GM21360 (cell line): ENCODE results near the gene CHADL.

Source experiments
- ATAC-seq: cut with Tn5 transposase; IDR thresholded peaks from one replicate; pipeline ENCODE4 v1.9.1; 2021; ENCODE audit warnings: mild to moderate bottlenecking, moderate library complexity; ENCODE audit not compliant: unreplicated experiment

CHADL gene

GRCh38 chr22:41234815-41235695 lies 5.7 kb downstream of the CHADL start:
- ATAC-seq, result no peak

DNA sequence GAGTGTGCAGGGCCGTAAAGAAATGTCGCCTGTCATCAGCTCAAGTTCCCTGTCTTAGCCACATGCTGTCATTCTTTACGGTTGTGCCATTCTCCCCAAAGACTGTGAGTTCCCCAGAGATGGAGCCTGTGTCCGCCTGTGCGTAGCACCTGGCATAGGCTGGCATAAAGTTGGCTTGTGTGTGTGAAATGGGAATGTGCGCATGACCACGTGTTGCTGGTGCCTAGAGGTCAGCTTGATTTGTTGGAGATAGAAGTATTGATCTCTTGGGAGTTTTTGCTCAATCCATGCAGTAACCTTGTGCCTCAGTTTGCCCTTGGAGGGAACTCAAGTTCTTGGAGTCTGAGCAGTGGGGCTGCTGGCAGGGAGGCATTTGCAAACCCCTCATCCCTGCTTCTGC lies 9.4 kb downstream of the CHADL start:
- ATAC-seq, result no peak

DNA sequence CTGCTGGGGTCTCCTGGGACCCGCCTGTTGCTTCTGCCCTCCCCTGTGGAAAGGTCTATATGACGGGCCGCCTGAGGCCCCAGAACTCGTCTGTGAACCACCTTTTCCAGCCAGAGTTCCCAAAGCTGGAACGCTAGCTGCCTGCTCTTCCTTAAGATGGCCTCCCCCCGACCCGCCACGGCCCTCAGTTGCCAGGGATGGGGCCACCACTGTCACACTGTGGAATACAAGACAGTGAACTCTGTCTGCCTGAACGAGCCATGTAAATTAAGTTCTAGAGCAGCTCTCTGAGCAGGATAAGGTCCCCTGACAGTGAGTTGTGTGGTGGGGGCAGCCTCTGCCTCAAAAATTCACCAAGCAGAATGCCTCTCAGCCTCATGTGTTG lies 10.3 kb downstream of the CHADL start:
- ATAC-seq, result no peak

- no peak for ATAC-seq
Observed at GRCh38 chr22:41229730-41230400, 10.9 kb downstream of the CHADL start.

DNA sequence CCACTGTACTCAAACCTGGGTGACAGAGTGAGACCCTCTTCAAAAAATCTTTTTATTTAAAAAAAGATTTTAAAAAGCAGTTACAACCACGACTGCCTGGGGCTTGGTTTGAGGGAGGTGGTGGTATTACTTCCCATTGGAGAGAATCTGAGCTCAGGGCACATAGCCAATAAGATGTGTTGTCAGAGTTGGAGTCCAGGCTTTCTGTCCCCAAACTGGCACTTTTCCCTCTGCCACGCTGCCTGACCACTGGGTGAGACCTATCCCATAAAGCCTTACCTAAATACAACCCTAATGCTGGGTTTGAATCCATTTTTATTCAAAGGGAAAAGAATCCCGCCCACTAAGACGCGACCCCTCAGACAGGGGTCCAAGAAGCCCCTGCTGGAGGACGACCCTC lies 11.5 kb downstream of the CHADL start:
- no peak for ATAC-seq

DNA sequence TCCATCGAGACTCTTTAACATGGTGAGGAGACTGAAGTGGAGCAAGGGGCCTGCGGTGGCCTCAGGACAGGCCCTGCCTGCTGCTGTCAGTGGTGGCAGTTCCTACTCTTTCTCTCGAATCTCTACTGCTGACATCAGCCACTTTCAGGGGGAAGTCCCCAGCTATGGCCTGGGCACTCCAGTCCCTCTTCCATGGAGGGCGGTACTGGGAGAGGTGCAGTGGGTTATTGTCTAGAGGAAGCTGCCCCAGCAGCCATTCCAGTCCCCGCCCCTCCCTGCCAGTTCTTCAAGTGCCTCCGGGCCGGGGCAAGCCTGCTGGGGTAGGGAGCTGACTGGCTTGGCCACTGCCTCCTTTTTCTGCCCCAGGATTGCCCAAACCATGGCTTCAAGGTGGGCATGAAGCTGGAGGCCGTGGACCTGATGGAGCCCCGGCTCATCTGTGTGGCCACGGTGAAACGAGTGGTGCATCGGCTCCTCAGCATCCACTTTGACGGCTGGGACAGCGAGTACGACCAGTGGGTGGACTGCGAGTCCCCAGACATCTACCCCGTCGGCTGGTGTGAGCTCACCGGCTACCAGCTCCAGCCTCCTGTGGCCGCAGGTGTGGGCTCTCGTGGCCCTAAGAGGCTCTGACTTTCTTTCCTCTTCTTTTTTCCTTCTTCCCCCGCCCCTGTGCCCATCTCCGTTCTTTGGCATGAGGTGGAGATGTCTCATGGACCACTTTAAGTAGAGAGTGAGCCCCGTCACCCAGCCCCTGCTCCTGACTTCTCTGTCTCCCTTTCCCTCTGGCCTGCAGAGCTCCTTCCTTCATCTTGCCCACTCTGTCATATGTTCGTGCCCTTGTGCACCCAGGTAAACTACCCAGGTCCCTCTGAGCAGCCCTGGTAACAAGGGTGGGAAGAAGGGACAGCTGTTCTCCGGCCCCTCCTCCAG lies 13.7 kb downstream of the CHADL start:
- no peak for ATAC-seq

DNA sequence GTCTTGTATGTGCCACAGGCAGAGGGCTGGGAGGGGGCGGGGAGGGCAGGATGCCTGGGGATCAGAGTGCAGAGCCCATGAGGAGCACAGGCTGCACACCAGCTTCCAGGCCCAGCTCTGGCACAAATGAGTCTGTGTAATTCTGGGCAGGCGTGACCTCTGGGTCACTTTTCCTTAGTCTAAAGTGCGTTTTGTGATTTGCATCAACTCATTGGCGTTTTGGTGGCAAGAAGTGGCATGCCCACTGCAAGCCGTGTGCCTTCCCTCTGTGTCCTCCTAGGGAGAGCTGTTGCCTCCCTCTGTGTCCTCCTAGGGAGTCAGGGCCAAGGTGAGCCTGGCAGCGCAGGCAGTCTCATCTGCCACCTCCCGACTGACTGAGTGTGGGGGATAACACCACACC lies 17.2 kb downstream of the CHADL start:
- no peak for ATAC-seq

- ATAC-seq, result no peak
Observed at GRCh38 chr22:41222846-41223507, 17.8 kb downstream of the CHADL start.

- ATAC-seq, result no peak
Observed at GRCh38 chr22:41217553-41218157, 23.1 kb downstream of the CHADL start.

GRCh38 chr22:41216984-41217383 lies 23.7 kb downstream of the CHADL start:
- ATAC-seq, result no peak

- no peak for ATAC-seq
Observed at GRCh38 chr22:41215926-41216325, 24.8 kb downstream of the CHADL start.

GRCh38 chr22:41215409-41215808 lies 25.3 kb downstream of the CHADL start:
- ATAC-seq, result no peak

DNA sequence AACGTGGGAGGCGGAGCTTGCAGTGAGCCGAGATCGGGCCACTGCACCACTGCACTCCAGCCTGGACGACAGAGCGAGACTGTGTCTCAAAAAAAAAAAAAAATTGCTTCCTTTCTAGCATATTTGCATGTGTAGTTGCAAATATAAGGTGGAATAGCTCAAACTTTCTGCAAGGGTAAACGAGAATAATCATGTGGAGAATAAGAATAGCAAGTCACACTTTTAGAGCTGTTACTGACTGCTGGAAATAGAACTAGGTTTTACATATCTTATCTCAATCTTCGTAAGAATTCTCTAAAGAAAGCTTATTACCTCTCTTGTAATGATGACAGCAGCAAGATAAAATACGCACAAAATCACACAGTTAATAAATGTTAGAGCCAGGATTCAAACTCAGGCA lies 34.0 kb downstream of the CHADL start:
- ATAC-seq, result no peak

DNA sequence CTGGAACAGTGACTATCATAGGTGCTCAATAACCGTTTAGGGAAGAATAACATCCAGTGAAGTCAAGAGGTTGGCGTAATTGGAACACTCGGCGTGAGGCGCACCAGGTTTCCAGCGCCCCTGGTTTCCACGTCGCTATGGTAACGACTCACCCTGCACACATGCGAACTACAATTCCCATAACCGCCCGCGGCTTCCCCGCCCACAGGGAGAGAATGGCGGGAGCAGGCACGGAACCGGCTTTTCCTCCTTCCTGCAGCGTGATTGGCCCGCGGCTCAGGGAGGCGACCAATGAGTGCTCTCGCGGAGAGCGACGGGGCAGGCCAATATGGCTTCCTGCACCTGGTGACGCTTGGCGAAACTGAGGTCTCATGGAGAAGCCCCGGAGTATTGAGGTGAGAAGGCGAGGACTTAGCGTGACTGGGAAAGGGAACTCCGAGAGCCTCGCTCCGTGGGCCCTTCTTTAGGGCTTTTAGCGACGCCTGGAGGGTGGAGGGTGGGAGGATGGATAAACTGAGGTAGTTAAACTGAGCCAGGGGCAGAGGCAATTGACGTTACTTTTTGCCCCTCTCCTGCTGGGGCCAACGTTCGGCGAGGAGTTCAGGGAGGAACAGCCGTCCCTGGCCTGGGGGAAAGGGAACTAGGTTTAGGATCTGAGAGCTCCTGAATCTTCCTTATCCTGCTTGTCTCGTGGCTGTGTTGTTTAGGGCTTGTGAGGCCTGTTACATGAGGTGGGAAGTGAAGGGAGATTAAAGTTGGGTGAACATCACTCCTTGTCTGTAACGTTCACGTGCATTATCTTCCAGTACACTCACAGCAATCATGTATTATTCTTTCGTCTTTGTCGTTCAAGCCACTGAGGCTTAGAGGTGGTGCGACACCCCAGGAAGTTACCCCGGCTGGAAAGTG lies 35.5 kb downstream of the CHADL start, which contains the start of gene L3MBTL2:
TSS of gene L3MBTL2 (plus strand) at position 321 of the 909 bp plus-strand sequence. CDS start at position 372, 51 bp downstream.
- peak; percentile 92 for ATAC-seq

GRCh38 chr22:41204066-41204465 lies 36.7 kb downstream of the CHADL start:
- ATAC-seq, result no peak

DNA sequence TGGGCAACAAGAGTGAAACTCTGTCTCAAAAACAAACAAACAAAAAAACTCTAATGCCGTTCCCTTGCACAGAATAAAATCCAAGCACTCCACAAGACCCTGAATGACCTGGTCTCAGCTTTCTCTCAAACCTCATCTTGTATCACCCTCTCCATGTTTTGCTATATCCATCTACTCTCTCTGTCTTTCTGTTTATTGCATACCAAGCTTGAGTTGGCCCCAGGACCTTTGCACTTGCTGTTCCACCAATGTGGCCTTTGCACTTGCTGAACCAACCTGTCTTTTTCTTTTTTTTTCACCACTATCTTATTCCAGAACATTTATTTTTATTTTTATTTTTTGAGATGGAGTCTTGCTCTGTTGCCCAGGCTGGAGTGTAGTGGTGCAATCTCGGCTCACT lies 37.6 kb downstream of the CHADL start:
- ATAC-seq, result no peak

DNA sequence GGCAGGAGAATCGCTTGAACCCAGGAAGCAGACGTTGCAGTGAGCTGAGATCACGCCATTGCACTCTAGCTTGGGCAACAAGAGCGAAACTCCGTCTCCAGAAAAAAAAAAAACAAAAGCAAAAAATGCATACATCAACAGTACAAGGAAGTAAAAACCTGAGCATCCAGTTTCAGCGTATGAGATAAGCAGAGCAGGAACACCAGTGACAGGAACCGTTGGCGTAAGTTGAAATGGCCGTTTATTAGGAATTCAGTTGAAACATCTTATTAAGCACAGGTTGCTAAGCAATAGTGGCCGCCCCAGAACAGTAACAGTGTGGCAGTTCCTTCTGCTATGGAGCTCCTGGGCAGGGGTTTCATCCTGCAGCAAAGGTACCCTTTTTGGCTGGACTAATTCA lies 39.6 kb downstream of the CHADL start:
- ATAC-seq, result no peak

DNA sequence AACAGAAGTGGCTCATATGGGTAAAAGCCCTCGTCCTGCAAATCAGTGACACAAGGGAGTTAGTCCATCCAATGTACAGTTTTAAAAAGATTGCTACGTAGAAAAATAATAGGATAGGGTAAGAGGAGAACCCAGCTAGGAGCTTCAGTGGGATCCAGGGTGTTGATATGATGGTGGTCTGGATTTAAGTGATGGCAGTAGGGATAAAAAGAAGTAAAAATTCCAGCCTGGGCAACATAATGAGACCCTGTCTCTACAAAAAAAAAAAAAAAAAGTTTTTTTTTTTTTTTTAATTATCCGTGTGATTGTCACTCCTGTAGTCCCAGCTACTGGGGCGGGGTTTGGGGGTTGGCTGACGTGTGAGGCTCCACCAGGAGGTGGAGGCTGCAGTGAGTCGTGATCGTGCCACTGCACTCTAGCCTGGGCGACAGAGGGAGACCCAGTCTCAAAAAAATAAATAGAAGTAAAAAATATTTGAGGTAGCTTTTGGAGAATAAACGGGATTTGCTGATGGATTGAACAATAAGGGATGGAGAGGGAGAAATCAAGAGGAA lies 42.6 kb downstream of the CHADL start:
- ATAC-seq, result no peak
